GM08714 (cell line): ENCODE data around the gene CLIC1.

ENCODE experiments used
- H3K4me3 ChIP-seq: fragments of 200-500 bp; sonication (Bioruptor generic); 2 replicates; pipeline ENCODE4 v1.5.1; 2014; ENCODE audit warnings: mild to moderate bottlenecking, low read length, inconsistent platforms
- ZNF274 ChIP-seq: IDR thresholded peaks from 2 replicates; pipeline ENCODE4 v1.6.1; 2012; ENCODE audit warnings: mild to moderate bottlenecking, low read depth, low read length

Gene CLIC1

DNA sequence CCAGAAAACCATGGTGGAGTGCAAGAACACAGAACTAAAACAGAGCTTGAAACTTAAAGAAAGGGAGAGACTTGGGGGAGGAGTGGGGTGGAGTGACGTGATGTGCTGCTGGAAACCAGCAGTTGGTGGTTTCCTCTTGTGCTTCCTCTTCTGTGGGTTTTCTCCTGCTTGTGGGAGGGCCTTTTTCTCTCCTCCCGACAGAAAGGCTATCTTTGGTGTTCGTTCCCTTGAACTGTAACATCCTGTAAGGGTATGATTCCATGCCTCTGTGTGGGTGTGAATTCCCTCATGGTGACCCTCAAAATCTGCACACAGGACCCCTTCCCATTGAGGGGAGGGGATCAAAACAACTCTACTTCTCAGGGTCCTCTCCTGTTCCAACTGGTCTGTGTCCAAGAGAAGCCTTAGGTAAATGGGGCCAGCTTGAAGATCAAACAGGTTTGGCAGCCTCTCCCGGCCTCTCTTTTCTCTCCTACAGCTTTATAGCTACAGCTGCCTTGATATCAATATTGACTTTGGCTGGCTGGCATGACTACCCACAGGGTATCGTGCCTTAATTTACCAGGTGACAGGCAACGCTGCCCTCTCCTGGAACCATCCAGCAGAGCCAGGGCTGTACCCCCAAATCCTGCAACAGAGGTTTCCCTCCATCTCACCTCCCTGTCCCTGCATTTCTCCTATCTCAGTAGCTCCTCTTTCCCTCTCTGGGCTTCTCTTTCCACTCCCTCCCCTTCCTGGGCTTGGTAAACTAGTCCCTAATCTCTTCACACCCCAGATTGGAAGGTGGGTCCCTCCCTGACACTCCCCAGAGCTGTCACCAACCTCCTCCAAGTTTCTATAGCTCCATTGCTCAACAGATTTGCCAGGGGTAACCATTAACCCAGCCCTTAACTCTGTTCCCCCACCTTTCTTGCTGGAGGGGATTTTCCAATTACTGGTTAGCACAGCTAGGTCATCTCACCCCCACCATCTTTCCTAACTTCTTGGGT lies 2.0 kb upstream of the CLIC1 start:
- TF ChIP-seq ZNF274: no peak
- H3K4me3 ChIP-seq: peak overlapping the region; percentile 79; the same call in 1 of the 2 replicates

DNA sequence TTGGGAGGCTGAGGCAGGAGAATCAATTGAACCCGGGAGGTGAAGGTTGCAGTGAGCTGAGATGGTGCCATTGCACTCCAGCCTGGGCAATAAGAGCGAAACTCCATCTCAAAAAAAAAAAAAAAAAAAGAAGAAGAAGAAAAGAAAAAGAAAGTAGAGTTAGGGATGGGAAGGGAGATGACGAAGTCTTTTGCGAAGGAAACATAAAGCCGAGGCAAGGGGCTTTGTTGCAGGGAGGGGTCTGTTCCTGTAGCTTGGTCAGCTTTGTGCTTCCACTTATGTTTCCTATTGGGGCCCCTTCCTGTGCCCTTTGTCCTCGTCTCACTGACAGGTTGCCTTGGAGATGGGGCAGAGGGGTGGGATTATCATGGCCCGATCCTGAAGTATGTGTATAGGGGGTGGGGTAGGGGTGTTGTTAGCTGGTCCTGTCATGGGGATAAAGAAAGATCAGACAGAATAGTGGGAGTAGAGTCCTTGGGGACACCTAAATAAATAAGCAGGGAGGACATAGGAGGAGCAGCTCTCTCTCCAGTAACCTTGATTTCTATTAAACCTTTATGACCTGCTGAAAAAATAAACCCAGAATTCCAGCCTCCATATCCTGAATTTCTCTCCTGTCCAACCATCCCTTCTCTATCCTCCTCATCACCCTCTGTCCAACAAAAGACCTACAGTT lies 1.1 kb upstream of the CLIC1 start:
- TF ChIP-seq ZNF274: no peak
- peak overlapping the region; percentile 79; the same call in 1 of the 2 replicates for H3K4me3 ChIP-seq

DNA sequence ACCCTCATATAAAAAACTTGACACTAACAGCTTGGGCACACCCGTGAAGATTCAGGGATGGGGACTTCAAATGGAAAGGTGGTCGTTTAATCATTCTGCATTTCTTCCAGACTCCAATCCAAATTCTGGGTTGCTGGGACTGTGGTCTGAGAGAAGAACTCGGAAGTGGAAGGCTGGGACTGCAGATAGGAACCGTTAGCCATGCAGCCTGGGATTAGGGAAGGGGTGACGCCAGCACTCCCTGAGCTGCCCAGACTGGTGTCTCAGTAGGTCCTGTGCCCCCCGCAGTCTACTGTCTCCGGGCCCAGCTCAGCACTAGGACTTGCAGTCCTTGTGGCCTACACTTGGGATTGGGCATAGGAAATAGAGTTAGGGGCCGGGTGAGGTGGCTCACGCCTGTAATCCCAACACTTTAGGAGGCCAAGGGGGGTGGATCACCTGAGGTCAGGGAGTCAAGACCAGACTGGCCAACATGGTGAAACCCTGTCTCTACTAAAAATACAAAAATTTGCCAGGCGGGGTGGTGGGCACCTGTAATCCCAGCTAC lies 511 bp upstream of the CLIC1 start:
- peak overlapping the region; percentile 79 for H3K4me3 ChIP-seq
- TF ChIP-seq ZNF274: no peak

DNA sequence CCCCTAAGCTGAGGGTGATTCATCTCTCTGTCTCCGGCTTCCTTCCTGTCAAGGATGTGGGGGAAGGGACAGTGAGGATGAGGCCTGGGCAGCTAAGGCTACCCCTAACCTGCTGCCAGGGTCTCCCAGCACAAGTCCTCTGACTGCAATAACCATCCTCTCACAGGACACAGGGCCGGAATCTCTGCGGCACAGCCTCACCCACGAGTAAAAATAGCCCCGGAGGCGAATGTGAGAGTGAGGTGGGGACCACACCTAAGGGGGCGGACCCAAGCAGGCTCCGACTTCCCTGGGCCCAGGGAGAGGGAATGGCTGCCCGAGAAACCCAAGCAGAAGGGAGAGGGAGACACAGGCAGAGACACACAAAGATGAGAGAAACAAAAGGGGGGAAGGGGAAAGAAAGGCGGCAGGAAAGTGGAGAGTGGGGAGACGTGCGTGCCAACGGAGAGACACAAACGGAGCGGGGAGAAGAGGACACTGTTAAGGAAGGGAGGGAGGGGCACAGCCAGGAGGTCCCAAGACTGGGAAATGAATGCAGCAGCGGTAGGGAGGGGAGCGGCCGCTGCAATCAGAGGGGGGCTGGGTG lies 1.4 kb downstream of the CLIC1 start:
- TF ChIP-seq ZNF274: no peak
- H3K4me3 ChIP-seq: peak overlapping the region; percentile 79

DNA sequence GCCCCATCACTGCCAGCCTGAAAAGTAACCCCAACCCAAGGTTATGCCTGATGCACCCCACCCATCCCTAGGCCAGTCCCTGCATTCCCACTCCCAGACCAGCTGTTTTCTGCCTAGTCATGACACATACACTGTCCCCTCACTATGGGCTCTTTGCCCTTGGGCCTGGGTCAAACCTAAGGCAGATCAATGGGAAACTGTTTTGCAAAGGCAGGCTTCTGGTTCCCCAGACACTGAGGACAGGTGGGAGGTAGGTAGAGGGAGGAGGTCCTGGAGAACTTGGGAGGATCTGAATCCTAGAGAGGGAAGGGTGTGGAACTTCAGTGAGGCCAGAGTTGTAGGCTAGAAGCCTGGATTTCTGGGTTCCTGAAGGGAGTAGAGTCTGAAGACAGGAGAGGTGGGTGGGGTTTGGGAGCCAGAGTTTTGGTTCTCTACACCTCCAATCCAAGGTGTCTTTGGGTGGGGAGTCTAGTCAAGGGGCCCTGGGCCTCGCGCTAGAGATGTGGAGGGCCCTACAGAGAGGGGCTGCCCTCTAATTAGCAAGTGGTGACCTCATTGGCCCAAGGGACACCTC lies 2.0 kb downstream of the CLIC1 start:
- peak overlapping the region; percentile 79 for H3K4me3 ChIP-seq
- TF ChIP-seq ZNF274: no peak

DNA sequence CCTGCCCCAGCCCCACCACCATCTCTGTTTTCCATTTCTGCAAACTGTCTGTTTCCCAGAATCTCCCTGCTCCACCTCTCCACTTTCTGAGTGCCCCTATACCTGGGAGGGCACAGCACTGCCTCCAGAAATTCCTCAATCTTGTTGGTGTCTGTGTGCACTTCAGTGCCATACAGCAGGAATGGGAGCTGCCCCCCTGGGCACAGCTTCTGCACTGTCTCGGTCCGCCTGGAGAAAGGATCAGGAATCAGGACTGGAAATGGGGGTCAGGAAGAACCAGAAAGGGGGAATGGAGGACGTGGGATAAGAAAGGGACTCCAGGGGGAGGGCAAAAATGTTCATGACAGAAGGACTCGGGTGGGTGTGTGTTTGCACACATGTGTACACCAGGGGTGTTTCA lies 2.6 kb downstream of the CLIC1 start:
- no peak for TF ChIP-seq ZNF274
- peak overlapping the region; percentile 79; the same call in 1 of the 2 replicates for H3K4me3 ChIP-seq

DNA sequence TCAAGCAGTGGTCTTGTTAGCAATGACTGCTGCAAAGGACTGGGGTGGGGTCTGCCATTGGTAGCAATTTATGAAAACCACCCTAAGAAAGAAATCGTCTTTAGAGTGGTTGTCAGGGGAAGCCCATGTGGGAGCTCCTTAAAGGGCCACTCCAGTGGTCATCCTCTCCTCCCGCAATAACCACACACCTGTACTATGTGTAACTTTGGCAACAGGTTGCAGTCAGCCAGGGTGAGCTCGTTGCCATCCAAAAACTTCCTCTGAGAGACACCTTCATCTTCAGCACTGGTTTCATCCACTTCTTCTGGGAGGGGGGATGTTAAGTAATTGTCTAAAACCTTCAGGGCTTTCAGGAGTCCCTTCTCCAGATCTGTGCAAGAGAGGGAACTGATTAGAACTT lies 4.3 kb downstream of the CLIC1 start:
- no peak for TF ChIP-seq ZNF274
- no peak overlapping the region for H3K4me3 ChIP-seq

DNA sequence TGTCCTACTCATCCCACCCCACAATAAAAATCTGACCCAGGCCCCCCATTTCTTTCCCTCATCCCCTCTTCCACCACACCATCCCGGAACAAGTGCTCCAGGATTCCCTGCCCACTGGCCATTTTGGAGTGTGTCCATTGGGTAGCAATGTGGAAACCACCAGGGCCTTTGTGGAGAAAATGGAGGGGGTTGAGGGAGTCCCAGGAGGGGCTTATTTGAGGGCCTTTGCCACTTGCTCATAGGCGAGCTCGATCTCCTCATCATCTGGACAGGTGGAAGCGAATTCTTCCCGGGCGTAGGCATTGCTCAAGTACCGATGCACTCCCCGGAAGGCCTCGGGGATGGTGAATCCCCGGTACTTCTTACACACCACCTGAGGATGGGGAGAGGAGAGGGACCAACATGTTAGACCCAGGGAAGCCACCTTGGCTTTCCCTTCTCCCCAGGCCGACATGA lies 5.7 kb downstream of the CLIC1 start:
- no peak overlapping the region; the same call in 1 of the 2 replicates for H3K4me3 ChIP-seq

DNA sequence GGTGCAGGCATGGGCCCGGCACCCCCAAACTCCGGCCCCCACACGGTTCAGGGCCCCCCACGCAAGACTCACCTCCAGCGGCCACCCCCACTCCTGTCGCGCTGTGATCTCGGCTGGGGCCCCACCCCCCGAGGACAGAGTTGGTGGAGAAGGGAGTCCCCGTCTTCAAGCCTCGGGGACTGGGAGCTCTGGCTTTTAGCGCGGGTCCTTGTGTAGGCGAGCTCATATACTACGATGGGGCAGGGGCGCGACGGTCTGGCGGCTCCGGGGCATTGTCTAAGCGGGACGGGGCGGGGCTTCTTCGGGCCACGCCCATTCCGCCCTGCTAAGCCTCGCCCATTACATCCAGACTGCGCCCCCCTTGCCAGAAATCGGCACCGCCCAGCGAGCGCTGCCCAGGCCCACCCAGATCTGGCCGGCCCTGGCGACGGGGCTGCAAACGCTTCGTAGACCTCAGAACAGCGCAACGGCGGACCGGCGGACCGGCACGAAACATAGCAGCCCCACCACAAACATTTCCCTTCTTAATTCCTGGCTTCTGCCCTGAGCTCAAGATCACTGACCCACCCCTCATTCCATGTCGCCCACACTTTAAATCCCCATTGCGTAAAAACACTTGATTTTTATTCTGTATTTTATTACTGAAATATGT lies 6.2 kb downstream of the CLIC1 start:
- H3K4me3 ChIP-seq: peak overlapping the region; percentile 52; the same call in 1 of the 2 replicates
- TF ChIP-seq ZNF274: no peak

More for the DNA sequence above, 5.7 kb downstream of the CLIC1 start:
- TF ChIP-seq ZNF274: no peak

DNA sequence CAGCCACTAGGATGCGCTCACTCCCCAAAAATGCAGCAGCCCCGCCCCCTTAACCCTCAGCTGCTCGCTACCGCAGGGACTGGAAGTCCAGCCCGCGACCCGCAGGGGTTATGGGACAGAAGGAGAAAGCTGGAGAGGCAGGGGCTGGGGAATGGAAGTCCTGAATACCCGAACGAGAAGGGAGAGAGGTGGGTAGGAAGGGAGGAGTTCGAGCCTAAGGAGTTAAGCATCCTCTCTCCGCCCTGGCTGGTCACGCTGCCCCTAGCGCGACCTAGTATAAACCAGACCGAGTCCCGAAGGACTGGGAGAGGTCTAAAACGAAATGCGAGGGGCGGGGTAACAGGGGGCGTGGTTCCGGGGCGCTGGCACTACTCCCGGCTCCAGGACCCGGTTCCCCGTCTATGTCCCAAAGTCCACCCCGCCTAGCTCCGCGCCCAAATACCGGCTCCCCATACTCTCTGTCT lies 6.8 kb downstream of the CLIC1 start:
- H3K4me3 ChIP-seq: peak overlapping the region; percentile 52; the same call in 1 of the 2 replicates
- no peak for TF ChIP-seq ZNF274

DNA sequence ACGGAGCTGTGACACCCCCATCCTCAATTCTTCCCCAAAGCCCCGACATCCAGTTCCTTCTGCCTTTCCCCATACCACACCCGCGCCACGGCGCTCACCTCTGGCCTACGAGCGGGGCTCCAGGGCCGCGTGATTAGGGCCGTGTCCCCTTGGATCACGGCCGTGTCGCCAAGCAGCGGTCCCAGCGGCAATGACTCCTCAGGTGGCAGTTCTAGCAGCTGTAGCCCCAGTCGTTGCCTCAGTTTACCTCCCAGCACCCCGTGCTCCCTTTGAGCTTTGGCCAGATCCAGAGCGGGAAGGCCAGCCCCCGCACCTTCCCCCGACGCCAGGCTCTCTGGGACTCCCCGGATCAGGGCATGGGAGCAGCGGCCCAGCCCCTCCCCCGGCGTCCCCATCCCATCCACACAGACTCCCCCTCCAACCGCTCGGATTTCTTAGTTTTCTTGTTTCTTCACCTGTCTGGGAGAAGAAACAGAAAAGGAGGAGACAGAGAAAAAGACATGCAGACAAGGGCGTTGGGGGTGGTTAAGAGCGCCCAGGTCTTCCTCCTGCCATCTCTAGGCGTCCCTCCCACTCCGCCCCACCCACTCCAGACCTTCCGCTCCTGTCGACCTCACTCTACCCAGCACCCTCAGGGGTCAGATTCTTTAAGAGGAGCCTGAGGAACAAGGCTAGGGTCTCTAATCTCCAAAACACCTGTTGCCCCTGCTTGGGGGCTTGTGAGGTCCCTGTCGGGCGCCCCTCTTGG lies 7.4 kb downstream of the CLIC1 start, which contains the start of gene DDAH2:
TSS of gene DDAH2 (minus strand) at position 533 of the 748 bp plus-strand sequence. CDS start at position 395, 138 bp downstream.
- H3K4me3 ChIP-seq: peak within 1 kb of the TSS; percentile 52; the same call in 1 of the 2 replicates
- no peak for TF ChIP-seq ZNF274
